HL-60 (cell line): ENCODE measurements around the gene ODAM.

Source experiments
- DNase-seq, 2 experiments: peaks; one replicate each; pipeline ENCODE4 v3.0.0-alpha.2; 2010 to 2020; ENCODE audit warnings: low read depth in 1 of 2, low spot score in 1 of 2
- H3K27ac ChIP-seq: fragments of 250-450 bp; sonication (Bioruptor Pico); replicated peaks from 2 replicates; pipeline ENCODE4 v1.5.1; 2020; ENCODE audit warnings: mild to moderate bottlenecking, moderate library complexity
- H3K27me3 ChIP-seq: fragments of 250-450 bp; sonication (Bioruptor Pico); 2 replicates; pipeline ENCODE4 v1.5.1; 2021; ENCODE audit warnings: mild to moderate bottlenecking, moderate library complexity; ENCODE audit not compliant: insufficient read depth, poor library complexity, severe bottlenecking
- H3K4me3 ChIP-seq: replicated peaks from 2 replicates; pipeline ENCODE4 v1.5.1; 2011; ENCODE audit warnings: mild to moderate bottlenecking, control low read depth, low read length; ENCODE audit not compliant: insufficient read depth
- GABPA ChIP-seq: IDR thresholded peaks from 2 replicates; pipeline ENCODE4 v1.6.1; 2012; ENCODE audit warnings: low read depth
- POLR2AphosphoS5 ChIP-seq: IDR thresholded peaks from 2 replicates; pipeline ENCODE4 v1.6.1; 2012; ENCODE audit warnings: low read depth
- SPI1 ChIP-seq: IDR thresholded peaks from 2 replicates; pipeline ENCODE4 v1.6.1; 2012; ENCODE audit warnings: low read depth, mild to moderate bottlenecking, borderline replicate concordance
- TF ChIP-seq, protein P1 (sequence below): IDR thresholded peaks from one replicate; pipeline ENCODE4 v1.5.1; 2011; ENCODE audit warnings: low read length, control low read depth, inconsistent platforms; ENCODE audit not compliant: insufficient read depth
- TF ChIP-seq, protein P2 (sequence below): IDR thresholded peaks from 2 replicates; pipeline ENCODE4 v1.6.1; 2012; ENCODE audit warnings: low read depth; ENCODE audit not compliant: insufficient replicate concordance

Gene ODAM

DNA sequence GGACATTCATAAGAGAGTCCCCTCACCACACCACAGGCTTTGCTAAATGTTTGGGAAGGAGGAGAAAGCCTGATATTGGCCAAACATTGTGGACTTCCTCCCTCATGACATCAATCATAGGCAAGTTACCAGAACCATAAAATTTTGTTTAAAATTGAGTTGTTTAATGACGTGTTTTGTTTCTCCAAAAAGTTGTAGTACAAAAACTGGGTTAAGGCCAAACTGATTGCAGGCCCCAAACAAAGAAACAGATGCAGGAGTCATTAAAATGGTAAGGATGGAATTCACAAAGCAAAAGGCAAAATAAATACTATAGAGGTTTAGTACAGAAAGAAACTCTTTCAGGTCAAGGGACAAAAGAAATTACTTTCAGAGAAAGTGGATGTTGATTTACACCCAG lies 3.9 kb upstream of the ODAM start:
- no peak for DNase-seq
- no peak overlapping the region for H3K27ac ChIP-seq
- TF ChIP-seq GABPA (no peak), POLR2AphosphoS5 (no peak), SPI1 (no peak)
- TF ChIP-seq, protein P1, sequence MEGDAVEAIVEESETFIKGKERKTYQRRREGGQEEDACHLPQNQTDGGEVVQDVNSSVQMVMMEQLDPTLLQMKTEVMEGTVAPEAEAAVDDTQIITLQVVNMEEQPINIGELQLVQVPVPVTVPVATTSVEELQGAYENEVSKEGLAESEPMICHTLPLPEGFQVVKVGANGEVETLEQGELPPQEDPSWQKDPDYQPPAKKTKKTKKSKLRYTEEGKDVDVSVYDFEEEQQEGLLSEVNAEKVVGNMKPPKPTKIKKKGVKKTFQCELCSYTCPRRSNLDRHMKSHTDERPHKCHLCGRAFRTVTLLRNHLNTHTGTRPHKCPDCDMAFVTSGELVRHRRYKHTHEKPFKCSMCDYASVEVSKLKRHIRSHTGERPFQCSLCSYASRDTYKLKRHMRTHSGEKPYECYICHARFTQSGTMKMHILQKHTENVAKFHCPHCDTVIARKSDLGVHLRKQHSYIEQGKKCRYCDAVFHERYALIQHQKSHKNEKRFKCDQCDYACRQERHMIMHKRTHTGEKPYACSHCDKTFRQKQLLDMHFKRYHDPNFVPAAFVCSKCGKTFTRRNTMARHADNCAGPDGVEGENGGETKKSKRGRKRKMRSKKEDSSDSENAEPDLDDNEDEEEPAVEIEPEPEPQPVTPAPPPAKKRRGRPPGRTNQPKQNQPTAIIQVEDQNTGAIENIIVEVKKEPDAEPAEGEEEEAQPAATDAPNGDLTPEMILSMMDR = no peak
- TF ChIP-seq, protein P2, sequence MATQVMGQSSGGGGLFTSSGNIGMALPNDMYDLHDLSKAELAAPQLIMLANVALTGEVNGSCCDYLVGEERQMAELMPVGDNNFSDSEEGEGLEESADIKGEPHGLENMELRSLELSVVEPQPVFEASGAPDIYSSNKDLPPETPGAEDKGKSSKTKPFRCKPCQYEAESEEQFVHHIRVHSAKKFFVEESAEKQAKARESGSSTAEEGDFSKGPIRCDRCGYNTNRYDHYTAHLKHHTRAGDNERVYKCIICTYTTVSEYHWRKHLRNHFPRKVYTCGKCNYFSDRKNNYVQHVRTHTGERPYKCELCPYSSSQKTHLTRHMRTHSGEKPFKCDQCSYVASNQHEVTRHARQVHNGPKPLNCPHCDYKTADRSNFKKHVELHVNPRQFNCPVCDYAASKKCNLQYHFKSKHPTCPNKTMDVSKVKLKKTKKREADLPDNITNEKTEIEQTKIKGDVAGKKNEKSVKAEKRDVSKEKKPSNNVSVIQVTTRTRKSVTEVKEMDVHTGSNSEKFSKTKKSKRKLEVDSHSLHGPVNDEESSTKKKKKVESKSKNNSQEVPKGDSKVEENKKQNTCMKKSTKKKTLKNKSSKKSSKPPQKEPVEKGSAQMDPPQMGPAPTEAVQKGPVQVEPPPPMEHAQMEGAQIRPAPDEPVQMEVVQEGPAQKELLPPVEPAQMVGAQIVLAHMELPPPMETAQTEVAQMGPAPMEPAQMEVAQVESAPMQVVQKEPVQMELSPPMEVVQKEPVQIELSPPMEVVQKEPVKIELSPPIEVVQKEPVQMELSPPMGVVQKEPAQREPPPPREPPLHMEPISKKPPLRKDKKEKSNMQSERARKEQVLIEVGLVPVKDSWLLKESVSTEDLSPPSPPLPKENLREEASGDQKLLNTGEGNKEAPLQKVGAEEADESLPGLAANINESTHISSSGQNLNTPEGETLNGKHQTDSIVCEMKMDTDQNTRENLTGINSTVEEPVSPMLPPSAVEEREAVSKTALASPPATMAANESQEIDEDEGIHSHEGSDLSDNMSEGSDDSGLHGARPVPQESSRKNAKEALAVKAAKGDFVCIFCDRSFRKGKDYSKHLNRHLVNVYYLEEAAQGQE = no peak
- no peak overlapping the region for H3K4me3 ChIP-seq
- H3K27me3 ChIP-seq = no peaks in the 10 kb centered on the region

DNA sequence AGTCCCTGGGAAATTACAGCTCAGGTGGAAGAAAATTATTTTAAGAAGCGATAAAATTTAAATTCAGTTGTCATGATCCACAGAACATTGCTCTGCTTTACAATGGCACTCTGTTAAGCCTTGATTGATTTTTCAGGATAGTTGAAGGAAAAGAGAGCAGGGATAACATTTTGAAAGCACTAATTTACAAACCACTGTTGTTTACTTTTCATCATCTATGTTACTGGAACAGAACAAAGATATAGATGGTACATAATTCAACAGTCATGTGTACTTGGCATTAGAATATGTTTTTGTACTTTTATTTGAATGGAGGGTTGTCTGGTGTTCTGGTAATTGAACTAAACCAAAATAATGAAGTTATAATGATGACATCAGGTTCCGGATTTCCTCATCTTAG lies 2.6 kb upstream of the ODAM start:
- Histone ChIP-seq H3K27ac (no peak overlapping the region), H3K4me3 (no peak overlapping the region), H3K27me3 (no peaks in the 10 kb centered on the region)
- no peak for TF ChIP-seq GABPA
- TF ChIP-seq, protein P2 = no peak
- no peak for TF ChIP-seq SPI1
- TF ChIP-seq POLR2AphosphoS5 = no peak
- TF ChIP-seq, protein P1 = no peak
- no peak for DNase-seq

DNA sequence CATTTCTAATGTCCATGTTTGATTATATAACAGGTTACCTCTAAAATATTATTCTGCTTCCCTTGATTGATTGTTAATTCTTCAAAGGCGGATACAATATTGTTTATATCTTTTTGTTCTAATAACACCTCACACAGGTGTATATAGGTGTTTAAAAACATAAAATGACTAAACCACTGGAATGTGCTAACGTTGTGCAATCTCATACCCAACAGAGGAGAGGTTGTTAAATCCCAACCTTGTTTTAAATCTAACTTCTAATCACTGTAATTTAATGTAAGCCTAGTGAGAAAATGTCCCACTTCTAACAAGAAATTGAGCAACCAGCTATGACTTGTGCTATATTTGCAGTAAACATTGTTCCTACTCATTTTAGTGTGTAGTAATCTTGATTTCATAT lies 1.3 kb downstream of the ODAM start:
- Histone ChIP-seq H3K4me3 (no peak overlapping the region), H3K27ac (no peak overlapping the region), H3K27me3 (no peaks in the 10 kb centered on the region)
- no peak for DNase-seq
- TF ChIP-seq, protein P1 = no peak
- no peak for TF ChIP-seq POLR2AphosphoS5
- TF ChIP-seq, protein P2 = no peak
- no peak for TF ChIP-seq SPI1
- no peak for TF ChIP-seq GABPA
